ENCODE results near the gene MAPKAP1.

- TF ChIP-seq, protein P1, sequence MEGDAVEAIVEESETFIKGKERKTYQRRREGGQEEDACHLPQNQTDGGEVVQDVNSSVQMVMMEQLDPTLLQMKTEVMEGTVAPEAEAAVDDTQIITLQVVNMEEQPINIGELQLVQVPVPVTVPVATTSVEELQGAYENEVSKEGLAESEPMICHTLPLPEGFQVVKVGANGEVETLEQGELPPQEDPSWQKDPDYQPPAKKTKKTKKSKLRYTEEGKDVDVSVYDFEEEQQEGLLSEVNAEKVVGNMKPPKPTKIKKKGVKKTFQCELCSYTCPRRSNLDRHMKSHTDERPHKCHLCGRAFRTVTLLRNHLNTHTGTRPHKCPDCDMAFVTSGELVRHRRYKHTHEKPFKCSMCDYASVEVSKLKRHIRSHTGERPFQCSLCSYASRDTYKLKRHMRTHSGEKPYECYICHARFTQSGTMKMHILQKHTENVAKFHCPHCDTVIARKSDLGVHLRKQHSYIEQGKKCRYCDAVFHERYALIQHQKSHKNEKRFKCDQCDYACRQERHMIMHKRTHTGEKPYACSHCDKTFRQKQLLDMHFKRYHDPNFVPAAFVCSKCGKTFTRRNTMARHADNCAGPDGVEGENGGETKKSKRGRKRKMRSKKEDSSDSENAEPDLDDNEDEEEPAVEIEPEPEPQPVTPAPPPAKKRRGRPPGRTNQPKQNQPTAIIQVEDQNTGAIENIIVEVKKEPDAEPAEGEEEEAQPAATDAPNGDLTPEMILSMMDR (IDR thresholded peaks at IDR 0.05) = no peak
- TF ChIP-seq EP300 (IDR thresholded peaks at IDR 0.05) = no peak
Measured at GRCh38 chr9:125406810-125407087, 300.3 kb downstream of the MAPKAP1 start.
